B cell (primary cell): Measurements from ENCODE around the gene IL36RN.

Experiments used
- CTCF ChIP-seq: fragments of 200-600 bp; IDR thresholded peaks from one replicate; pipeline ENCODE4 v1.8.0; 2022; ENCODE audit warnings: antibody characterized with exemption, mild to moderate bottlenecking
- EZH2 ChIP-seq: IDR thresholded peaks from 2 replicates; pipeline ENCODE4 v1.6.1; 2012; ENCODE audit warnings: borderline replicate concordance, low read depth, mild to moderate bottlenecking, moderate library complexity, low read length; ENCODE audit not compliant: insufficient read depth, poor library complexity, severe bottlenecking

- TF ChIP-seq EZH2 (no peak), CTCF (no peak)
Measured at GRCh38 chr2:113092864-113093612, 34.0 kb downstream of the IL36RN start.
